K562 (cell line): Measurements from ENCODE around the gene ULK1. TPM values are rescaled to one million over a fixed set of nuclear protein-coding genes. Genes with fewer than 3 reads are reported as not detected.

Source experiments
- BCLAF1 ChIP-seq, 2 experiments: fragments of 450-650 bp in 1 of 2; IDR thresholded peaks; 2 replicates each; pipeline ENCODE4 v1.6.1; 2011 to 2017; ENCODE audit warnings: low read depth in 2 of 2, antibody characterized with exemption in 1 of 2, borderline replicate concordance in 1 of 2, low read length in 1 of 2, mild to moderate bottlenecking in 1 of 2, mixed read lengths in 1 of 2; ENCODE audit not compliant: control insufficient read depth in 1 of 2
- CBX3 ChIP-seq, 2 experiments: IDR thresholded peaks; 1 replicate in 1 of 2; 2 replicates in 1 of 2; pipeline ENCODE4 v1.6.1; 2012; ENCODE audit warnings: inconsistent platforms in 2 of 2, low read length in 2 of 2, borderline replicate concordance in 1 of 2, control low read depth in 1 of 2
- CEBPZ ChIP-seq: fragments of 150-350 bp; IDR thresholded peaks from 2 replicates; pipeline ENCODE4 v1.6.1; 2014; ENCODE audit warnings: low read depth, mild to moderate bottlenecking, low read length, borderline replicate concordance
- E2F6 ChIP-seq, 2 experiments: IDR thresholded peaks; 2 replicates each; pipeline ENCODE4 v1.6.1; 2011; ENCODE audit warnings: borderline replicate concordance in 1 of 2, control low read depth in 1 of 2, low read depth in 1 of 2, low read length in 1 of 2, mild to moderate bottlenecking in 1 of 2, mixed read lengths in 1 of 2, moderate library complexity in 1 of 2; ENCODE audit not compliant: insufficient read depth in 1 of 2, insufficient read length in 1 of 2, poor library complexity in 1 of 2, severe bottlenecking in 1 of 2; ENCODE audit errors: extremely low read depth in 1 of 2
- ELK1 ChIP-seq: sonication (generic); formaldehyde crosslinking; IDR thresholded peaks from 2 replicates; pipeline ENCODE4 v1.8.1; 2022; ENCODE audit warnings: missing genetic modification reagents
- GTF2F1 ChIP-seq: IDR thresholded peaks from 2 replicates; pipeline ENCODE4 v1.6.1; 2011; ENCODE audit warnings: low read depth, low read length, improper control_type of control experiment
- HOXB6 ChIP-seq: fragments of 250-450 bp; sonication (Bioruptor Pico); IDR thresholded peaks from 2 replicates; pipeline ENCODE4 v1.5.1; 2022; ENCODE audit warnings: mild to moderate bottlenecking, borderline replicate concordance
- KDM2B ChIP-seq: fragments of 250-450 bp; sonication (Bioruptor Pico); IDR thresholded peaks from 2 replicates; pipeline ENCODE4 v1.8.0; 2021; ENCODE audit warnings: mild to moderate bottlenecking, moderate library complexity
- MEF2A ChIP-seq: IDR thresholded peaks from 2 replicates; pipeline ENCODE4 v1.6.1; 2011; ENCODE audit warnings: low read depth, mild to moderate bottlenecking, low read length, moderate library complexity; ENCODE audit not compliant: control insufficient read depth
- PCBP2 ChIP-seq: fragments of 200-400 bp; formaldehyde crosslinking; IDR thresholded peaks from 2 replicates; pipeline ENCODE4 v1.6.1; 2018; ENCODE audit warnings: low read length, low read depth, mild to moderate bottlenecking, moderate library complexity; ENCODE audit not compliant: poor library complexity, severe bottlenecking
- SMAD1 ChIP-seq: fragments of 150-350 bp; IDR thresholded peaks from 2 replicates; pipeline ENCODE4 v1.6.1; 2014; ENCODE audit warnings: low read length, low read depth; ENCODE audit not compliant: partially characterized antibody
- THRAP3 ChIP-seq: fragments of 450-650 bp; IDR thresholded peaks from 2 replicates; pipeline ENCODE4 v1.6.1; 2016; ENCODE audit warnings: mild to moderate bottlenecking, inconsistent platforms, borderline replicate concordance
- ZFP30 ChIP-seq: fragments of 250-450 bp; sonication (Bioruptor Pico); IDR thresholded peaks from 2 replicates; pipeline ENCODE4 v1.8.0; 2022; ENCODE audit warnings: moderate library complexity, mild to moderate bottlenecking, inconsistent platforms, borderline replicate concordance
- ZNF143 ChIP-seq: sonication (generic); formaldehyde crosslinking; IDR thresholded peaks from 2 replicates; pipeline ENCODE4 v1.9.0; 2022; ENCODE audit warnings: mild to moderate bottlenecking, missing genetic modification reagents
- ZNF174 ChIP-seq: fragments of 250-450 bp; sonication (Bioruptor Pico); IDR thresholded peaks from 2 replicates; pipeline ENCODE4 v1.4.0; 2020; ENCODE audit warnings: mild to moderate bottlenecking
- ZNF24 ChIP-seq: fragments of 450-650 bp; IDR thresholded peaks from 2 replicates; pipeline ENCODE4 v1.6.1; 2016
- ZNF584 ChIP-seq: fragments of 200-800 bp; sonication (Bioruptor generic); IDR thresholded peaks from 2 replicates; pipeline ENCODE4 v1.6.1; 2016; ENCODE audit warnings: low read depth, mild to moderate bottlenecking, missing genetic modification characterization, missing compliant biosample characterization
- polyA plus RNA-seq, 8 experiments: library from polyadenylated mRNA; depleted of rRNA in 4 of 8; stranded (reverse) in 5 of 8; unstranded in 3 of 8; fragments of >200 nt; fragmentation: Nextera tagmentation in 2 of 8; fragmentation: Illumina TruSeq in 1 of 8; extraction: Ambion mirVana in 2 of 8; extraction: Trizol in 1 of 8; gene quantifications; 2 replicates each; pipeline versions ENCODE4 v1.2.1 to v1.2.3, GENCODE V29; 2011 to 2014; ENCODE audit warnings: inconsistent platforms in 1 of 8, missing spikeins in 1 of 8
- total RNA-seq, 7 experiments: library from RNA; depleted of rRNA in 6 of 7; stranded (reverse); fragments of >200 nt in 6 of 7; fragmentation: Illumina TruSeq in 2 of 7; extraction: Trizol in 2 of 7; gene quantifications; 2 replicates each; pipeline versions ENCODE4 v1.2.1 to v1.2.3, GENCODE V29; 2011 to 2021; ENCODE audit warnings: low replicate concordance in 1 of 7

ULK1 gene
- total and polyA plus RNA-seq, 9 of the 15 experiments (the other 6 are each of a cell fraction or from before 2014, with no cell fraction given), result 0.15 to 29.4 (median 2.5) TPM

- TF ChIP-seq ELK1 (no peak), SMAD1 (no peak), MEF2A (no peak), GTF2F1 (no peak), E2F6 (IDR thresholded peaks at IDR 0.05; ENCODE audit: borderline replicate concordance in 1 of 2, extremely low read depth in 1 of 2, insufficient read depth in 1 of 2, insufficient read length in 1 of 2, low read depth in 1 of 2, low read length in 1 of 2, poor library complexity in 1 of 2, severe bottlenecking in 1 of 2) (peak in 1 of 2 experiments; percentile 50), ZNF24 (no peak), BCLAF1 (IDR thresholded peaks at IDR 0.05; ENCODE audit: borderline replicate concordance in 1 of 2, control insufficient read depth in 1 of 2, low read depth in 2 of 2, low read length in 1 of 2) (no peak), CEBPZ (no peak), THRAP3 (no peak), ZNF174 (no peak), ZNF584 (no peak), ZNF143 (CRISPR knock-in tag) (no peak), KDM2B (CRISPR knock-in tag) (no peak), PCBP2 (no peak), ZFP30 (CRISPR knock-in tag) (no peak), HOXB6 (no peak), CBX3 (IDR thresholded peaks at IDR 0.05; ENCODE audit: borderline replicate concordance in 1 of 2, low read length in 2 of 2) (no peak; a peak in 1 of 3 replicates)
Measured at GRCh38 chr12:131896080-131896810, 1.8 kb downstream of the ULK1 start (continued).
